Renal cortical epithelial cell (primary cell): ENCODE measurements around the gene KIAA1958. TPM values are rescaled to one million over a fixed set of nuclear protein-coding genes. Genes with fewer than 3 reads are reported as not detected.
"Not testable (repeated sequence)": the region's sequence is repeated elsewhere in the genome, so short reads cannot be mapped to it uniquely, and the experiment has no call there.

Source experiments
- DNase-seq: peaks from one replicate; pipeline ENCODE4 v3.0.0-alpha.2; 2011; ENCODE audit warnings: low read depth
- total RNA-seq: library from RNA; depleted of rRNA; stranded (reverse); fragments of >200 nt; gene quantifications from 2 replicates; pipeline ENCODE4 v1.2.3, GENCODE V29; 2014

The KIAA1958 gene
- total RNA-seq, 1 donor from 2014 or later, result 21.8 TPM

DNA sequence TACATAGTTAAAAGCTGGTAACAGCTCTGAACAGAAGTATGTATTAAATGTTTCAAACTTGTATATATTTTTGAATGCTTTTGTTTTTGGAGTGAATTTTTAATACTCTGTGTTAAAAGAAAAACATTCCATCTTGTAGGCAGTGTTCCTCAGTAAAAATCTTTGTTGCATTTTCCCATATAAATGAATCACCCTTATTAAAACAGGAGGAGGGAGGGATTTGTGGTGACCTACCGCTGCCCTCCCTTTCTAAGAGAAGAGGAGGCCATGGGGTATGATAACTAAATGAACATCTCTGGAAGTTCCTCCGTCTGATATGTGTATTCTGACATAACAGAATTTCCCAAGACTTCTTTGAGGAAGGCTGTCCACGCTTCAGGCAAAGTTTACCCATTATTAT lies 177.9 kb downstream of the KIAA1958 start:
- DNase-seq, result no peak

GRCh38 chr9:112665347-112665746 lies 178.7 kb downstream of the KIAA1958 start:
- peak; percentile 11 for DNase-seq

GRCh38 chr9:112669326-112669725 lies 182.7 kb downstream of the KIAA1958 start:
- DNase-seq, result no peak

- no peak for DNase-seq
These were observed 184.5 kb downstream of the KIAA1958 start for GRCh38 chr9:112670991-112671625.

- not testable (repeated sequence) for DNase-seq
These were observed 186.6 kb downstream of the KIAA1958 start for GRCh38 chr9:112673221-112673620.

DNA sequence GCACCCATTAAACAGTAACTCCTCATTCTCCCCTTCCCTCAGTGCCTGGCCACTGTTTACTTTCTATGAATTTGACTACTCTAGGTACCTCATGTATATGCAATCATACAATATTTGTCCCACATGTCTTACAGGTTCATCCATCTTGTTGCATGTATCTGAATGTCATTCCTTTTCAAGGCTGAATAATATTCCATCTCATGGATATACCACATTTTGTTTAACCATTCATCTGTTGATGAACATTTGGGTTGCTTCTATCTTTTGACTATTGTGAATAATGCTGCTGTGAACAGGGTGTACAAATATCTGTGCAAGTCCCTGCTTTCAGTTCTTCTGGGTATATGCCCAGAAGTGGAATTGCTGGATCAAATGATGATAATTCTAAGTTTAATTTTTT lies 190.4 kb downstream of the KIAA1958 start:
- no peak for DNase-seq

DNA sequence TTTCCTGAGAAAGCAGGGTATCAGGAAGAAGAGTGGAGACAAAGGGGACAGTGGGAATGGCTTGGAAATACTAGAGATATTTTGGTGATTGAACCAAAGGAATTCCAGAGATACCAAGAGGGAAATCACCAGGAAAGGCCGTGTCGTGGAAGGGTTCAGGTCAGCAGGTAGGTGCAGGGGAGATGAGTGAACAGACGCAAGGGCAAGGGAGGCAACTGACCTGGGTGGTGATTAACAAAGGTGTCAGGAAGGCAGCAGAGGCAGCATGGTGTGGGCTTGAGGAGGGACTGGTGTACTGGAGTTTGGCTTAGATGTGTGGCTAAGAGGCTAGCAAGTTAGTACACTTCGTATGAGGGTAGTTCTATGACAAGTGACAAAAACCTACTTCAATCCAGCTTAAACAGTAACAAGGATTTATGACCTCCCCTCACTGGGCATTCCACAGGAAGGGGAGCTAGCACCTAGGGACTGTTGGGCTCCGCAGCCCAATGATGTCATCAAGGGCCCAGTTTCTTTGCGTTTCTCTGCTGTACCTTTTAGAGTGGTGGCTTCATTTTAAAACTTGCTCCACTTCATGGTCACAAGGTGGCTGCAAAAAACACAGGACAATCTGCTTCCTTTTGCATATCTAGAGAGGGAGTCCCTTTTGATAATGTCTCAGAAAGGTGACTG lies 194.2 kb downstream of the KIAA1958 start:
- DNase-seq, result no peak

DNA sequence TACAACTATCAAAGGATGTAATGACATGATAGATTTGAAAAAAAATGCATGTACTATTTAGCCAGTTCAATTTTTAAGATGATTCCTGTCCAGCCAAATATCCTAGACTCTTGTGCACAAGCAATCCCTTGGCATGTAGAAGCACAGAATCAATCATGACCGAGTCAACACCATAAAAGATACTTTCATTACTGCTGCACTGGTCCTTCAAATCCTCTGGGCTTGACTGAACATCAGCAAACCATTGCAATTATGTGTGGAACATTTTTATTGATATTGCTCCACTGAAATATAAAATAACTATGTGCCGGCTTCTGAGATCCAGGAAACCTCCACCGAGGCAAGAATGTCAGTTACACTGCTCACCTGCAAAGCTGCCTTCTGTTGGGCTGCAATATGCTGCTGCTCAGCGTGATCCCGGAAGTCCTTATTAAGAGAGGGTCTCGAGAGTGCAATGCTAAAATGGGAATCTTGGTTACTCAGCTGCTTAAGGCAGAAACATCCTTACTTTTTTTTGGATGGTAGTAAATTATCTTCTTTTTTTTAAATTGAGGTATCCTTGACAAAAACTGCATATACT lies 202.6 kb downstream of the KIAA1958 start:
- DNase-seq, result no peak

GRCh38 chr9:112694706-112695555 lies 208.3 kb downstream of the KIAA1958 start:
- no peak for DNase-seq

DNA sequence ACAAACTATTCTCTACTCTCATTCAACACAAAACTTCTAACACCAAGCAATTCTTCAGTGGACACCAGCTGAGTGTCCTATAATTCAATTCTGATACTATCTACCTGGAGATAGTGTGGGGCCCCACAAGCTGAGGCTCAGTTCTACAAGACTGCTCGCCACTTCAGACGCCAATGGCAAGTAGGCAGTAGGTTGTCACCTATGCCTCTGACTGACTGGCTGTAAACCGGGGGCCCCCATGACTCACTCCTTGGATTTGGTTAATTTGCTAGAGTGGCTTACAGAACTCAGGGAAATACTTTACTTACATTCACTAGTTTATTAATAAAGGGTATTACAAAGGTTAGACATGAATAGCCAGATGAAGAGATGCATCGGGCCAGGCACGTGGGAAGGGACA lies 209.8 kb downstream of the KIAA1958 start:
- no peak for DNase-seq

DNA sequence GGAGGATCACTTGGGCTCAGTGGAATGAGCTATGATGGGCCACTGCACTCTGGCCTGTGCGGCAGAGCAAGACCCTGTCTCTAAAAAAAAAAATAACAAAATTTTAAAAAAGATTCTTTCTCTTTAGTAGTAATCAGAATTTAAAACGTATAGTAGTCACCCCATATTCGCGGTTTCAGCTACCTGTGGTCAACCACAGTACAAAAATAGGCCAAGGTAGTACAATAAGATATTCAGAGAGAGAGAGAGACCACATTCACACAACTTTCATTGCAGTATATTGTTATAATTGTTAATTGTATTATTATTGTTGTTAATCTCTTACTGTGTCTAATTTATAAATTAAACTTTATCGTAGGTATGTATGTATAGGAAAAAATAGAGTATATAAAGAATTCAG lies 212.6 kb downstream of the KIAA1958 start:
- no peak for DNase-seq

- DNase-seq, result no peak
These were observed 213.5 kb downstream of the KIAA1958 start for GRCh38 chr9:112700085-112700484.

DNA sequence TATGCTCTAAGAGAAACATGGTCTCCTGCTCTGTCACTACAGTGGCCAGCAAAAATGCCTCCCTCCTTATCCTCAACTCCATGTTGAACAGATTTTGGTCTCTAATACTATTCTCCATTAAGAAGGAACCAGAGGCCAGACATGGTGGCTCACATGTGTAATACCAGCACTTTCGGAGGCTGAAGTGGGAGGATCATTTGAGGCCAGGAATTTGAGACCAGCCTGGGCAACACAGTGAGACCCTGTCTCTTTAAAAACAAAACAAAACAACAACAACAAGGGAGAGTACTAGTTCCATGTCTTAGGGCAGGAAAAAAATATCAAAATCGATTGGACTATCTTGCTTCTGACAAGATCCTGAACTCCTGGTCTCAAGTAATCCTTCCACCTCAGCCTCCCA lies 216.7 kb downstream of the KIAA1958 start:
- no peak for DNase-seq

GRCh38 chr9:112705768-112706427 lies 219.3 kb downstream of the KIAA1958 start:
- DNase-seq, result peak; percentile 59

GRCh38 chr9:112711050-112711689 lies 224.5 kb downstream of the KIAA1958 start:
- peak; percentile 48 for DNase-seq

DNA sequence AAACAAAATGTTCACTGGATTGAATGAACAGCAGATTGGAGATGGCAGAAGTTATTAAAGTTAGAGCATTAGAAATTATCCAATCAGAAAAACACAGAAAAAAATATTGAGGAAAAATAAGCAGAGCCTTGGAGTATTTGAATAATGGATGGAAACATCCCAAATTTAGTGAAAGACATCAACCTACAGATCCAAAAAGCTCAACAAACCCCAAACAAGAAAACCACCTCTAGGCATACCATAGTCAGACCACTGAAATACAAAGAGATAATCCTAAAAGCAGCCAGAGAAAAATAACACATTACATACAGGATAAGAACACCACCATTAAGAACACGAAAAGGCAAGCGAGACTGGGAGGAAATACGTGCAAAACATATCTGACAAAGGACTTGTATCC lies 226.1 kb downstream of the KIAA1958 start:
- no peak for DNase-seq

GRCh38 chr9:112717661-112718331 lies 231.2 kb downstream of the KIAA1958 start, which contains the start of gene INIP:
Gene INIP (minus strand): TSS chr9:112718117. CDS start chr9:112716485, 1,632 bp downstream.
- DNase-seq, result peak; percentile 93
